Astrocyte of the spinal cord (primary cell): Measurements from ENCODE around the gene SLC25A41.

ENCODE experiments used
- DNase-seq: peaks from one replicate; pipeline ENCODE4 v3.0.0; 2011; ENCODE audit warnings: low read depth, low spot score
- H3K4me3 ChIP-seq: 2 replicates; pipeline ENCODE4 v1.5.1; 2011; ENCODE audit warnings: low read depth, mild to moderate bottlenecking, low read length, moderate library complexity
- in situ Hi-C: cut with HindIII; loops from 2 replicates; pipeline ENCODE4 v1.10.0; 2017; ENCODE audit warnings: low sequenced_read_pairs
- TF ChIP-seq, protein P1 (sequence below): IDR thresholded peaks from 2 replicates; pipeline ENCODE4 v1.5.1; 2012; ENCODE audit warnings: low read depth, mild to moderate bottlenecking, low read length, inconsistent platforms

SLC25A41 gene

DNA sequence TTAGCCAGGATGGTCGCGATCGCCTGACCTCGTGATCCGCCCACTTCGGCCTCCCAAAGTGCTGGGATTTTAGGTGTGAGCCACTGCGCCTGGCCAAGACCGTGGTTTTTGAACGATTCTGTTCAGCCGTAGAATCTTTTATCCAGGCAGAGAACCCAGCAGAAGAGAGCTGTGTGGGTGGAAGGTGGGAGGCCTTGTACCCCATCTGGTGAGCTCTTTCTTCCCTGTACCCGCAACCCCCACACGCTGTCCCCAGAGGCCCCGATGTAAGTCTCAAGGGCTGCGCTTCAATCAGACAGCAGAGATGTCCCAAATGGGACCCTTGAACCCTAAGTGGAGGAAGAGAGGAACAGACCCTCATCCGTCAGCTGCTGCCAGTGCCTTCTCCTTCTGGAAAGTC is 22.4 kb upstream of the SLC25A41 start:
- in situ Hi-C loops, result no loop called here
- TF ChIP-seq, protein P1, sequence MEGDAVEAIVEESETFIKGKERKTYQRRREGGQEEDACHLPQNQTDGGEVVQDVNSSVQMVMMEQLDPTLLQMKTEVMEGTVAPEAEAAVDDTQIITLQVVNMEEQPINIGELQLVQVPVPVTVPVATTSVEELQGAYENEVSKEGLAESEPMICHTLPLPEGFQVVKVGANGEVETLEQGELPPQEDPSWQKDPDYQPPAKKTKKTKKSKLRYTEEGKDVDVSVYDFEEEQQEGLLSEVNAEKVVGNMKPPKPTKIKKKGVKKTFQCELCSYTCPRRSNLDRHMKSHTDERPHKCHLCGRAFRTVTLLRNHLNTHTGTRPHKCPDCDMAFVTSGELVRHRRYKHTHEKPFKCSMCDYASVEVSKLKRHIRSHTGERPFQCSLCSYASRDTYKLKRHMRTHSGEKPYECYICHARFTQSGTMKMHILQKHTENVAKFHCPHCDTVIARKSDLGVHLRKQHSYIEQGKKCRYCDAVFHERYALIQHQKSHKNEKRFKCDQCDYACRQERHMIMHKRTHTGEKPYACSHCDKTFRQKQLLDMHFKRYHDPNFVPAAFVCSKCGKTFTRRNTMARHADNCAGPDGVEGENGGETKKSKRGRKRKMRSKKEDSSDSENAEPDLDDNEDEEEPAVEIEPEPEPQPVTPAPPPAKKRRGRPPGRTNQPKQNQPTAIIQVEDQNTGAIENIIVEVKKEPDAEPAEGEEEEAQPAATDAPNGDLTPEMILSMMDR, result no peak
- DNase-seq, result no peak
- H3K4me3 ChIP-seq, result no peak overlapping the region

DNA sequence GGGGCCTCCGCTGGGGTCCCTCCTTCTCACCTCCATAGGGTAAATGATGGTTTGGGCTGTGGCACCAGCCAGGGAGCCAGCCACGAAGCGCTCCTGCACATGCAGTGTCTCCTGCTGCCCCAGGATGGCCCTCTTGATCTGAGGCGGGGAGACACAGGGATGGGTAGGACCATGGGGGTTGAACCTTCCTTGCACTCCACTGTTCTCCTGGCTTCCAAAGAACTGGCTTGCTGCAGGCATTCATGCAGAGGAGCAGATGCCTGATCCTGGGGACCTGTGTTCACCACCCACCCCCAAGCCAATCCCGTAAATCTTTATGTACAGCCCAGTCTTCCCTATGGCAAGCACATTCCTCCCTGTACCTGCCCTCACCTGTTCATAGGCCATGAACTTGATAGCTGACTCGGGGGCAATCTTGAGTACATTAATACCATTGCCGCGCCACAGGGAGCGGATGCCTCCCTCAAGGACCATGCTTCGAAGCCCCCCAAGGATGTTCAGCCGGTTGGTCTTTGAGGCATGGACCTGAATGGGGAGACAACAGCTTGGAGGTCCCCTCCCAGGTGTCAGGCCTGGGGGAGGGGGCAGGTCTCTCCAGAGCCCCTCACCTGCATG is 20.5 kb upstream of the SLC25A41 start:
- TF ChIP-seq, protein P1, result no peak
- H3K4me3 ChIP-seq, result no peak overlapping the region
- no peak for DNase-seq
- in situ Hi-C loops, result no loop called here

DNA sequence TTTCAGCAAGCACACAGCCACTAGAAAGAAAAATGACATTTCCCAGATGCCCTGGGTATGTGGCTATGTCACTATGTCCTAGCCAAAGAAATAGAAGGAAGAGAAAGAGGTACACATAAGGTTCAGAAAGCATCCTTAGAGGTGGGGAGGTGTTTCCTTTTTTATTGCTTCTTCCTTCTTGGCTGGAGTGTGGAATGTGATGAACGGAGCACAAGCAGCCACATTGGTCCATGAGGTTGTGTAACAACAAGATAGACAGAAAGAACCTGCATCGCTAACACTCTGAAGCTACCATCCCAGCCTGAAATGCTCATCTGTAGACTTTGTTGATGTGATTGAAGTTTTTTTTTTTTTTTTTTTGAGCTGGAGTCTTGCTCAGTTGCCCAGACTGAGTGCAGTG is 19.3 kb upstream of the SLC25A41 start:
- TF ChIP-seq, protein P1, result no peak
- in situ Hi-C loops, result no loop called here
- DNase-seq, result no peak

DNA sequence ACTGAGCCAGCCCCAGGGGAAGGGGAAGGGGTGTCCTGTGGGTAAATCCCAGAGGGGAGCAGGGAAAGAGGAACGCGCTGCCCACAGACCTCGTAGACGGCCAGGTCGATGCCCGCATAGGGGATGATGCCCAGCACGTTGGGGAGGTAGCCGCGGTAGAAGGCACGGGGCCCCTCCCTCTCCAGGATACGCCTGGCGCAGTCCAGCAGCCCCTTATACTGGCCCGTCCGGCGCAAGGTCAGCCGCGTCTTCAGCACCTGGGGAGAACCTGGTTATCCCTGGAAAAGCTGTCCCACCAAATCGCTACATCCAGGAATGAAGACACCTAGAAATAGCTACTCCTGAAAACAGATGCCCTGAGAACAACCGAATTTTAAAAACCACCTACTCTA is 18.7 kb upstream of the SLC25A41 start:
- TF ChIP-seq, protein P1, result no peak
- H3K4me3 ChIP-seq, result no peak overlapping the region
- DNase-seq, result no peak
- in situ Hi-C loops, result no loop called here

More for the DNA sequence above, 19.3 kb upstream of the SLC25A41 start:
- no peak overlapping the region for H3K4me3 ChIP-seq

DNA sequence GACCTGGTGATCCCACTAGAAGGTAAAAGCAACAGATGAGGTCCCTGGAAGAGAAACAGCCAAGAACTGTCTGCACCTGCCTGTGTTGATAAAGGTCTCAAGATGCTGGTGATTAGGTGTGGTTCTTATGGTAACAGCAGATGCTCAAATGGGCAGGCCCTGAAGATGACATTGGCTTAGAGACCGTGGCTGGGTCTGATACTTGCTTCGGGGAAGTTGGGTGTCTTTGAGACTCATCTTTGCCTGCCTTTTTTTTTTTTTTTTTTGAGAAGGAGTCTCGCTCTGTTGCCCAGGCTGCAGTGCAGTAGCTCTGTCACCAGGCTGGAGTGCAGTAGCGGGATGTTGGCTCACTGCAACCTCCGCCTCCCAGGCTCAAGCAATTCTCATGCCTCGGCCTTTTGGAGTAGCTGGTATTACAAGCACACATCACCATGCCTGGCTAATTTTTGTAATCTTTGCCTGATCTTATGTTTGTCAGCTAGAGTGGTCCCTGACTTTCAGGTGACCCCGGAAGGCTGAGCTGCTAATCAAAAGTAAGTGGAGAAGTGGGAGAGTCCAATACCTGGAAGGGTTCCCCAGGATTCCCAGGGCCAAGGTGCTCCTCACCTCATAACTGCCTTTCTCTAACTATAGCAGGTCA is 18.1 kb upstream of the SLC25A41 start:
- TF ChIP-seq, protein P1, result no peak
- in situ Hi-C loops, result no loop called here
- DNase-seq, result no peak
- H3K4me3 ChIP-seq, result no peak overlapping the region

DNA sequence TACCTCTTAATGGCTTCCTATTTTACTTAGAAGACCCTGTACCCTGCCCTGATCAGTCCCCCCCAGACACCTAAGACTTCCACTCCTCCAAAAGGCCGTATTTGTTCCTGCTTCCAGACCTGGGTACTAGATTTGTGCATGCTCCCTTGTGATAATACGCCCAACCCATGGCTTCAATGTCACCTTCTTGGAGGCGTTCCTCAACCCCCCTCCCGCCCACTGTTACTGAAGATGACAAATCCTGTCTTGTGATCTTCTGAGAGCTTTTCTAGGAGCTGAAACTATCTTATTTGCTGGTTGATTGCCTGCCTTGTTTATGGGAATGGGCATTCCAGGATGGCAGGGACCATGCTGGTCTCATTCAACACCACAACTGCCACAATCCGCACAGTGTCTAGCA is 16.6 kb upstream of the SLC25A41 start:
- no peak overlapping the region for H3K4me3 ChIP-seq
- in situ Hi-C loops, result no loop called here
- TF ChIP-seq, protein P1, result no peak
- DNase-seq, result no peak
